ENCODE measurements around the gene FBXL20.

The FBXL20 gene

GRCh38 chr17:39222866-39223834 is 178.3 kb downstream of the FBXL20 start:
- H3K36me3 Mint-ChIP-seq: no peaks in the 10 kb centered on the region
- no peak overlapping the region for H3K27ac Mint-ChIP-seq
- H3K27me3 Mint-ChIP-seq: peaks cover 77% of the 10 kb centered on the region
- H3K4me1 Mint-ChIP-seq: peaks cover 21% of the 10 kb centered on the region
- peak; percentile 32 for ATAC-seq
- H3K4me3 Mint-ChIP-seq: no peak overlapping the region
- no peaks in the 10 kb centered on the region for H3K9me3 Mint-ChIP-seq

GRCh38 chr17:39222151-39222550 is 179.3 kb downstream of the FBXL20 start:
- no peak overlapping the region for H3K4me3 Mint-ChIP-seq

GRCh38 chr17:39221572-39221971 is 179.9 kb downstream of the FBXL20 start:
- ATAC-seq: no peak
- Mint-ChIP-seq H3K9me3 (no peaks in the 10 kb centered on the region), H3K27me3 (peaks cover 72% of the 10 kb centered on the region), H3K4me3 (no peak overlapping the region), H3K4me1 (peaks cover 20% of the 10 kb centered on the region), H3K36me3 (no peaks in the 10 kb centered on the region), H3K27ac (no peak overlapping the region)

More at GRCh38 chr17:39222151-39222550, 179.3 kb downstream of the FBXL20 start:
- Mint-ChIP-seq H3K36me3 (no peaks in the 10 kb centered on the region), H3K27ac (no peak overlapping the region), H3K27me3 (peaks cover 71% of the 10 kb centered on the region), H3K4me1 (peaks cover 20% of the 10 kb centered on the region), H3K9me3 (no peaks in the 10 kb centered on the region)
- ATAC-seq: no peak

- no peak overlapping the region for H3K4me3 Mint-ChIP-seq
- peaks cover 9% of the 10 kb centered on the region for H3K4me1 Mint-ChIP-seq
- no peak overlapping the region for H3K27ac Mint-ChIP-seq
- H3K36me3 Mint-ChIP-seq: no peaks in the 10 kb centered on the region
- ATAC-seq: no peak
- no peaks in the 10 kb centered on the region for H3K9me3 Mint-ChIP-seq
- H3K27me3 Mint-ChIP-seq: peaks cover 76% of the 10 kb centered on the region
These were observed 181.7 kb downstream of the FBXL20 start for GRCh38 chr17:39219647-39220154.

GRCh38 chr17:39218906-39219305 is 182.5 kb downstream of the FBXL20 start:
- ATAC-seq: no peak
- Mint-ChIP-seq H3K27me3 (peaks cover 75% of the 10 kb centered on the region), H3K9me3 (no peaks in the 10 kb centered on the region), H3K4me3 (no peak overlapping the region), H3K27ac (no peak overlapping the region), H3K36me3 (no peaks in the 10 kb centered on the region), H3K4me1 (peaks cover 6% of the 10 kb centered on the region)

- H3K9me3 Mint-ChIP-seq: no peaks in the 10 kb centered on the region
- H3K36me3 Mint-ChIP-seq: no peaks in the 10 kb centered on the region
- peak; percentile 11 for ATAC-seq
- no peak overlapping the region for H3K4me3 Mint-ChIP-seq
- peaks cover 6% of the 10 kb centered on the region for H3K4me1 Mint-ChIP-seq
- peaks cover 75% of the 10 kb centered on the region for H3K27me3 Mint-ChIP-seq
- no peak overlapping the region for H3K27ac Mint-ChIP-seq
These were observed 183.6 kb downstream of the FBXL20 start for GRCh38 chr17:39217734-39218369.

- no peak overlapping the region for H3K4me3 Mint-ChIP-seq
- no peaks in the 10 kb centered on the region for H3K9me3 Mint-ChIP-seq
- ATAC-seq: no peak
- H3K27ac Mint-ChIP-seq: no peak overlapping the region
- H3K27me3 Mint-ChIP-seq: peaks cover 65% of the 10 kb centered on the region
- peaks cover 24% of the 10 kb centered on the region for H3K4me1 Mint-ChIP-seq
- H3K36me3 Mint-ChIP-seq: no peaks in the 10 kb centered on the region
These were observed 187.6 kb downstream of the FBXL20 start for GRCh38 chr17:39213852-39214251.

- H3K4me3 Mint-ChIP-seq: no peak overlapping the region
- no peak for ATAC-seq
These were observed 188.5 kb downstream of the FBXL20 start for GRCh38 chr17:39212841-39213480.

GRCh38 chr17:39212195-39212810 is 189.1 kb downstream of the FBXL20 start:
- no peaks in the 10 kb centered on the region for H3K9me3 Mint-ChIP-seq
- no peak overlapping the region for H3K27ac Mint-ChIP-seq
- no peak for ATAC-seq
- no peaks in the 10 kb centered on the region for H3K36me3 Mint-ChIP-seq
- no peak overlapping the region for H3K4me3 Mint-ChIP-seq
- H3K27me3 Mint-ChIP-seq: peaks cover 61% of the 10 kb centered on the region
- H3K4me1 Mint-ChIP-seq: peaks cover 30% of the 10 kb centered on the region

More at GRCh38 chr17:39212841-39213480, 188.5 kb downstream of the FBXL20 start:
- Mint-ChIP-seq H3K27ac (no peak overlapping the region), H3K9me3 (no peaks in the 10 kb centered on the region), H3K36me3 (no peaks in the 10 kb centered on the region), H3K27me3 (peaks cover 63% of the 10 kb centered on the region), H3K4me1 (peaks cover 29% of the 10 kb centered on the region)

GRCh38 chr17:39210093-39210434 is 191.4 kb downstream of the FBXL20 start:
- Mint-ChIP-seq H3K36me3 (peaks cover 2% of the 10 kb centered on the region), H3K27me3 (peaks cover 38% of the 10 kb centered on the region), H3K4me3 (peak overlapping the region; percentile 62), H3K4me1 (peaks cover 40% of the 10 kb centered on the region), H3K27ac (peak overlapping the region; percentile 64), H3K9me3 (no peaks in the 10 kb centered on the region)
- ATAC-seq: no peak

- Mint-ChIP-seq H3K36me3 (peaks cover 7% of the 10 kb centered on the region), H3K9me3 (no peaks in the 10 kb centered on the region), H3K4me3 (peak overlapping the region; percentile 62), H3K27ac (peak overlapping the region; percentile 64), H3K27me3 (peaks cover 33% of the 10 kb centered on the region), H3K4me1 (peaks cover 46% of the 10 kb centered on the region)
- ATAC-seq: peak; percentile 42
These were observed 191.9 kb downstream of the FBXL20 start for GRCh38 chr17:39209317-39210092.

- H3K36me3 Mint-ChIP-seq: peaks cover 13% of the 10 kb centered on the region
- peak; percentile 83 for ATAC-seq
- H3K27ac Mint-ChIP-seq: peak overlapping the region; percentile 47
- peaks cover 27% of the 10 kb centered on the region for H3K27me3 Mint-ChIP-seq
- H3K4me1 Mint-ChIP-seq: peaks cover 52% of the 10 kb centered on the region
- H3K4me3 Mint-ChIP-seq: peak overlapping the region; percentile 36
- no peaks in the 10 kb centered on the region for H3K9me3 Mint-ChIP-seq
These were observed 192.5 kb downstream of the FBXL20 start for GRCh38 chr17:39208893-39209292.

GRCh38 chr17:39208136-39208535 is 193.3 kb downstream of the FBXL20 start:
- peaks cover 58% of the 10 kb centered on the region for H3K4me1 Mint-ChIP-seq
- H3K27ac Mint-ChIP-seq: peak overlapping the region; percentile 47
- peaks cover 20% of the 10 kb centered on the region for H3K27me3 Mint-ChIP-seq
- ATAC-seq: no peak
- H3K9me3 Mint-ChIP-seq: no peaks in the 10 kb centered on the region
- peaks cover 19% of the 10 kb centered on the region for H3K36me3 Mint-ChIP-seq
- H3K4me3 Mint-ChIP-seq: no peak overlapping the region

- Mint-ChIP-seq H3K27ac (peak overlapping the region; percentile 16), H3K4me1 (peaks cover 78% of the 10 kb centered on the region), H3K27me3 (peaks cover 4% of the 10 kb centered on the region), H3K4me3 (no peak overlapping the region), H3K36me3 (peaks cover 46% of the 10 kb centered on the region), H3K9me3 (no peaks in the 10 kb centered on the region)
- no peak for ATAC-seq
These were observed 196.3 kb downstream of the FBXL20 start for GRCh38 chr17:39205112-39205526.

Data from stimulated activated memory B cell treated with anti-CD40 and anti-IgM and Interleukin-4, amounts not matched to agents 10 μg/mL and 1 μg/mL and 100 μg/mL, for 72 hours (primary cell).